Endothelial cell of umbilical vein (primary cell): Measurements from ENCODE around the gene DIAPH2. TPM values are rescaled to one million over a fixed set of nuclear protein-coding genes. Genes with fewer than 3 reads are reported as not detected.

Source experiments
- BruUV-seq: library from RNA; stranded (reverse); fragments of 400-500 nt; replicated peaks from 2 replicates; lab custom pipeline; 2021; lab: Mats Ljungman, UMichigan
- CTCF ChIA-PET: fragments of 300-600, 350-600 bp; sonication (Branson Sonifier 250); formaldehyde crosslinking; loops from one replicate; lab custom pipeline; 2021; ENCODE audit warnings: antibody characterized with exemption, inconsistent platforms; lab: Charles Lee
- POLR2A ChIA-PET: fragments of 300-600, 350-600 bp; sonication (Branson Sonifier 250); formaldehyde crosslinking; loops from one replicate; lab custom pipeline; 2021; ENCODE audit warnings: antibody characterized with exemption, inconsistent platforms; lab: Charles Lee
- DNase-seq: peaks from one replicate; pipeline ENCODE4 v3.0.0-alpha.2; 2011; ENCODE audit warnings: low read depth, low spot score
- FAIRE-seq: peaks from 2 replicates; lab custom pipeline; 2011; peaks lifted over from hg19 to GRCh38; lab: Jason Lieb, UNC
- H2AFZ ChIP-seq: 2 replicates; pipeline ENCODE4 v1.6.0; 2012; ENCODE audit warnings: low read depth, low read length, control low read depth, inconsistent platforms
- H3K27ac ChIP-seq: 2 replicates; pipeline ENCODE4 v1.5.1; 2011; ENCODE audit warnings: low read depth, mild to moderate bottlenecking, control low read depth, low read length, moderate library complexity; ENCODE audit not compliant: insufficient read depth
- H3K27me3 ChIP-seq, 2 experiments: 2 replicates each; pipeline versions ENCODE4 v1.6.0 to v1.6.1; 2011; ENCODE audit warnings: low read length in 2 of 2, mixed read lengths in 1 of 2; ENCODE audit not compliant: control insufficient read depth in 2 of 2, insufficient read depth in 2 of 2
- H3K36me3 ChIP-seq, 2 experiments: 2 replicates in 1 of 2; 3 replicates in 1 of 2; pipeline ENCODE4 v1.5.1; 2011; ENCODE audit warnings: low read length in 2 of 2, mild to moderate bottlenecking in 1 of 2, moderate library complexity in 1 of 2; ENCODE audit not compliant: control insufficient read depth in 2 of 2, insufficient read depth in 2 of 2; ENCODE audit errors: extremely low read depth in 1 of 2
- H3K4me1 ChIP-seq: 3 replicates; pipeline ENCODE4 v1.5.1; 2011; ENCODE audit warnings: mild to moderate bottlenecking, low read length; ENCODE audit not compliant: control insufficient read depth, insufficient read depth; ENCODE audit errors: extremely low read depth
- H3K4me2 ChIP-seq: 2 replicates; pipeline ENCODE4 v1.6.1; 2011; ENCODE audit warnings: low read length, control low read depth, mixed read lengths; ENCODE audit not compliant: insufficient read depth
- H3K4me3 ChIP-seq, 3 experiments: fragments of 200-600 bp in 1 of 3; sonication (generic), shearing (Covaris generic) in 1 of 3; replicated peaks in 1 of 3; 2 replicates each; pipeline ENCODE4 v1.5.1; 2011 to 2016; ENCODE audit warnings: control low read depth in 3 of 3, low read length in 3 of 3, mild to moderate bottlenecking in 2 of 3, inconsistent platforms in 1 of 3, low read depth in 1 of 3, moderate library complexity in 1 of 3; ENCODE audit not compliant: insufficient read depth in 1 of 3
- H3K79me2 ChIP-seq: 2 replicates; pipeline ENCODE4 v1.6.0; 2012; ENCODE audit warnings: low read length, inconsistent platforms; ENCODE audit not compliant: control insufficient read depth, insufficient read depth
- H3K9ac ChIP-seq: replicated peaks from 2 replicates; pipeline ENCODE3; 2011; ENCODE audit warnings: low read length, control low read depth; ENCODE audit not compliant: insufficient read depth; ENCODE audit errors: extremely low read depth
- H3K9me1 ChIP-seq: replicated peaks from 3 replicates; pipeline ENCODE4 v1.6.0; 2011; ENCODE audit warnings: mild to moderate bottlenecking, low read length; ENCODE audit not compliant: control insufficient read depth, insufficient read depth; ENCODE audit errors: extremely low read depth
- H3K9me3 ChIP-seq: replicated peaks from 2 replicates; pipeline ENCODE4 v1.5.1; 2012; ENCODE audit warnings: low read length, inconsistent platforms; ENCODE audit not compliant: control insufficient read depth, insufficient read depth
- H4K20me1 ChIP-seq: replicated peaks from 2 replicates; pipeline ENCODE3; 2011; ENCODE audit warnings: mild to moderate bottlenecking, low read length; ENCODE audit not compliant: control insufficient read depth, insufficient read depth; ENCODE audit errors: extremely low read depth
- EZH2 ChIP-seq: IDR thresholded peaks from 2 replicates; pipeline ENCODE4 v1.6.1; 2012; ENCODE audit warnings: borderline replicate concordance, low read depth, mild to moderate bottlenecking, moderate library complexity, low read length, inconsistent platforms; ENCODE audit not compliant: severe bottlenecking
- FOS ChIP-seq: IDR thresholded peaks from 2 replicates; pipeline ENCODE4 v1.6.1; 2011; ENCODE audit warnings: mild to moderate bottlenecking, low read length, moderate library complexity, borderline replicate concordance; ENCODE audit not compliant: insufficient read depth
- GATA2 ChIP-seq: IDR thresholded peaks from 2 replicates; pipeline ENCODE4 v1.7.0; 2011; ENCODE audit warnings: low read depth, mild to moderate bottlenecking, moderate library complexity, mixed read lengths, low read length; ENCODE audit not compliant: insufficient read length, insufficient read depth
- JUN ChIP-seq: IDR thresholded peaks from 2 replicates; pipeline ENCODE4 v1.6.1; 2011; ENCODE audit warnings: borderline replicate concordance, low read depth; ENCODE audit not compliant: insufficient read length, insufficient read depth
- MYC ChIP-seq: IDR thresholded peaks from one replicate; pipeline ENCODE4 v1.6.1; 2011; ENCODE audit warnings: mild to moderate bottlenecking, low read depth, low read length
- POLR2A ChIP-seq: IDR thresholded peaks from 2 replicates; pipeline ENCODE4 v1.6.1; 2012; ENCODE audit warnings: low read depth, mild to moderate bottlenecking, control low read depth, low read length
- POLR2AphosphoS5 ChIP-seq: IDR thresholded peaks from 2 replicates; pipeline ENCODE4 v1.6.1; 2012; ENCODE audit warnings: low read depth, mild to moderate bottlenecking, control low read depth, low read length, moderate library complexity; ENCODE audit not compliant: insufficient read depth
- dilution Hi-C: fragments of 300-500 bp; cut with MboI; formaldehyde crosslinking; loops from one replicate; pipeline ENCODE4 v1.15.0; 2019; ENCODE audit warnings: low sequenced_read_pairs; ENCODE audit not compliant: extremely low pct_ligation_motif_present
- intact Hi-C: fragments of 100-400 bp; cut with micrococcal nuclease; formaldehyde crosslinking; loops from one replicate; pipeline ENCODE4 v1.10.0; 2022
- polyA plus RNA-seq, 4 experiments: library from polyadenylated mRNA; depleted of rRNA in 3 of 4; stranded (reverse) in 3 of 4; unstranded in 1 of 4; fragments of >200 nt; gene quantifications; 2 replicates each; pipeline versions ENCODE4 v1.2.1 to v1.2.3, GENCODE V29; 2011 to 2012; ENCODE audit warnings: missing spikeins in 1 of 4
- total RNA-seq: library from RNA; stranded (reverse); gene quantifications from 2 replicates; pipeline ENCODE4 v1.2.3, GENCODE V29; 2021
- TF ChIP-seq, protein P1 (sequence below), 2 donors: IDR thresholded peaks; 1 replicate in 1 of 2; 2 replicates in 1 of 2; pipeline ENCODE4 v1.5.1; 2011; ENCODE audit warnings: low read length in 2 of 2, mild to moderate bottlenecking in 2 of 2, moderate library complexity in 2 of 2, control low read depth in 1 of 2, inconsistent platforms in 1 of 2, low read depth in 1 of 2; ENCODE audit not compliant: insufficient read depth in 1 of 2; ENCODE audit errors: extremely low read depth in 1 of 2
- TF ChIP-seq, protein P2 (sequence below): IDR thresholded peaks from 2 replicates; pipeline ENCODE4 v1.6.1; 2011; ENCODE audit not compliant: insufficient read depth, insufficient read length

Gene DIAPH2
- total and polyA plus RNA-seq, 2 donors (not counting 3 experiments of a cell fraction or from before 2014, with no cell fraction given) = 3.0 to 30.0 TPM

DNA sequence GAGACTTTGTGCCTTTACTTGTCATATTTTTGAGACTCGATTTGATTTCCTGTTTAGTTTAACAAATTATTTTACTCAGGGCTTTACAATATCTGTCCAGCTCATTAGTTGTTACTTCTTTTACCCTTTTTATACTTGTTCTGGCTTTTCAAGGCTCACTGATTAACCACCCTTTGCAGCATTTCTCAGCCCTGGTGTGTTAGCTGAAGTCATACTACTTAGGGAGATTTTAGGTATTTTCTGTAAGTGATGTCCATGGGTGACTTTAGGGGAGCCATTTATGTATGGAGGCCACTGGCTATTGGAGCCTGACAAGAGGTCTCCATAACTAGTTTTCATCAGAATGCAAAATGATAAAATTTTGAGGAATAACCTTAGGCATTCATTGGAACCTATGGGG is 346.3 kb downstream of the DIAPH2 start:
- no peak for TF ChIP-seq POLR2A
- no peak for TF ChIP-seq GATA2
- no peak for TF ChIP-seq MYC
- TF ChIP-seq JUN = no peak
- TF ChIP-seq POLR2AphosphoS5 = no peak
- H3K4me1 ChIP-seq = peaks cover 7% of the 10 kb centered on the region
- CTCF ChIA-PET = no interaction called here
- no peaks in the 10 kb centered on the region for H3K79me2 ChIP-seq
- intact Hi-C loops (no loop called here), dilution Hi-C loops (no loop called here)
- FAIRE-seq (no peak), DNase-seq (no peak)
- H2AFZ ChIP-seq = no peak overlapping the region
- H3K9me1 ChIP-seq = no peaks in the 10 kb centered on the region
- no peaks in the 10 kb centered on the region for H4K20me1 ChIP-seq
- H3K4me3 ChIP-seq = no peak overlapping the region
- no TSS peak for BruUV-seq
- no peaks in the 10 kb centered on the region for H3K36me3 ChIP-seq
- H3K4me2 ChIP-seq = no peak overlapping the region
- H3K9ac ChIP-seq = no peak overlapping the region
- no peaks in the 10 kb centered on the region for H3K9me3 ChIP-seq
- no peaks in the 10 kb centered on the region for H3K27me3 ChIP-seq
- POLR2A ChIA-PET = no interaction called here
- no peak overlapping the region for H3K27ac ChIP-seq

- DNase-seq (peak; percentile 87), FAIRE-seq (peak; percentile 31)
- Histone ChIP-seq H3K27me3 (no peaks in the 10 kb centered on the region), H2AFZ (no peak overlapping the region), H3K4me2 (peak overlapping the region; percentile 42), H3K9ac (no peak overlapping the region), H3K4me1 (peaks cover 3% of the 10 kb centered on the region), H3K27ac (no peak overlapping the region), H3K9me3 (no peaks in the 10 kb centered on the region), H3K36me3 (no peaks in the 10 kb centered on the region), H3K79me2 (no peaks in the 10 kb centered on the region), H3K4me3 (no peak overlapping the region), H3K9me1 (no peaks in the 10 kb centered on the region), H4K20me1 (no peaks in the 10 kb centered on the region)
- CTCF ChIA-PET = interaction anchor here (1.2 to 1.3 kb wide), 2 partner anchors 13 to 187 kb away, joined by 3 to 4 read pairs; no protein-coding TSS in a partner anchor
- POLR2A ChIA-PET = no interaction called here
- no peak for TF ChIP-seq MYC
- no peak for TF ChIP-seq EZH2
- TF ChIP-seq GATA2 = no peak
- TF ChIP-seq, protein P1, sequence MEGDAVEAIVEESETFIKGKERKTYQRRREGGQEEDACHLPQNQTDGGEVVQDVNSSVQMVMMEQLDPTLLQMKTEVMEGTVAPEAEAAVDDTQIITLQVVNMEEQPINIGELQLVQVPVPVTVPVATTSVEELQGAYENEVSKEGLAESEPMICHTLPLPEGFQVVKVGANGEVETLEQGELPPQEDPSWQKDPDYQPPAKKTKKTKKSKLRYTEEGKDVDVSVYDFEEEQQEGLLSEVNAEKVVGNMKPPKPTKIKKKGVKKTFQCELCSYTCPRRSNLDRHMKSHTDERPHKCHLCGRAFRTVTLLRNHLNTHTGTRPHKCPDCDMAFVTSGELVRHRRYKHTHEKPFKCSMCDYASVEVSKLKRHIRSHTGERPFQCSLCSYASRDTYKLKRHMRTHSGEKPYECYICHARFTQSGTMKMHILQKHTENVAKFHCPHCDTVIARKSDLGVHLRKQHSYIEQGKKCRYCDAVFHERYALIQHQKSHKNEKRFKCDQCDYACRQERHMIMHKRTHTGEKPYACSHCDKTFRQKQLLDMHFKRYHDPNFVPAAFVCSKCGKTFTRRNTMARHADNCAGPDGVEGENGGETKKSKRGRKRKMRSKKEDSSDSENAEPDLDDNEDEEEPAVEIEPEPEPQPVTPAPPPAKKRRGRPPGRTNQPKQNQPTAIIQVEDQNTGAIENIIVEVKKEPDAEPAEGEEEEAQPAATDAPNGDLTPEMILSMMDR (IDR thresholded peaks at IDR 0.05; ENCODE audit: extremely low read depth in 1 of 2, insufficient read depth in 1 of 2, low read depth in 1 of 2, low read length in 2 of 2) = no peak
- no peak for TF ChIP-seq FOS
- TF ChIP-seq POLR2AphosphoS5 = no peak
- TF ChIP-seq, protein P2, sequence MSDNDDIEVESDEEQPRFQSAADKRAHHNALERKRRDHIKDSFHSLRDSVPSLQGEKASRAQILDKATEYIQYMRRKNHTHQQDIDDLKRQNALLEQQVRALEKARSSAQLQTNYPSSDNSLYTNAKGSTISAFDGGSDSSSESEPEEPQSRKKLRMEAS = no peak
- TF ChIP-seq JUN = no peak
- intact Hi-C loops (no loop called here), dilution Hi-C loops (no loop called here)
- no TSS peak for BruUV-seq
These were observed 354.9 kb downstream of the DIAPH2 start for GRCh38 chrX:97039363-97040029.
